Neural crest cell (in vitro differentiated cells): ENCODE measurements around the gene BRWD1. TPM values are rescaled to one million over a fixed set of nuclear protein-coding genes. Genes with fewer than 3 reads are reported as not detected.

Source experiments
- DNase-seq: peaks from one replicate; pipeline ENCODE4 v3.0.0; 2021; ENCODE audit warnings: low read depth, mixed read lengths, low spot score
- H3K27ac Mint-ChIP-seq: one replicate; pipeline ENCODE4 v1.8.0; 2021; ENCODE audit warnings: mild to moderate bottlenecking, mixed read lengths; ENCODE audit not compliant: unreplicated experiment
- H3K27me3 Mint-ChIP-seq: 2 replicates; pipeline ENCODE4 v1.8.0; 2021; ENCODE audit warnings: low read depth, mild to moderate bottlenecking, mixed read lengths
- H3K36me3 Mint-ChIP-seq: 2 replicates; pipeline ENCODE4 v1.8.0; 2021; ENCODE audit warnings: low read depth, mild to moderate bottlenecking, mixed read lengths
- H3K4me1 Mint-ChIP-seq: 2 replicates; pipeline ENCODE4 v1.8.0; 2021; ENCODE audit warnings: mixed read lengths
- H3K4me3 Mint-ChIP-seq: one replicate; pipeline ENCODE4 v1.8.0; 2021; ENCODE audit warnings: mild to moderate bottlenecking, mixed read lengths
- H3K9me3 Mint-ChIP-seq: 2 replicates; pipeline ENCODE4 v1.8.0; 2021; ENCODE audit warnings: mixed read lengths
- long read RNA-seq: library from polyadenylated mRNA; unstranded; transcript quantifications from one replicate; pipeline ENCODE4 v2.0.0, GENCODE V29; 2020
- total RNA-seq: library from RNA; stranded (reverse); gene quantifications from 2 replicates; pipeline ENCODE4 v1.2.1, GENCODE V29; 2021
- TF ChIP-seq, protein P1 (sequence below): fragments of 200-600 bp; sonication (generic); conservative IDR thresholded peaks from 2 replicates; pipeline ENCODE4 v1.5.0; 2021; ENCODE audit warnings: antibody characterized with exemption, mild to moderate bottlenecking

Gene BRWD1
- 38.4 and 42.8 TPM in 2 replicates for total RNA-seq
- long read RNA-seq, partial matches to known transcripts, result 39 of 52 reads
- long read RNA-seq, other reads (novel, unspliced or antisense), result 12 of 52 reads

DNA sequence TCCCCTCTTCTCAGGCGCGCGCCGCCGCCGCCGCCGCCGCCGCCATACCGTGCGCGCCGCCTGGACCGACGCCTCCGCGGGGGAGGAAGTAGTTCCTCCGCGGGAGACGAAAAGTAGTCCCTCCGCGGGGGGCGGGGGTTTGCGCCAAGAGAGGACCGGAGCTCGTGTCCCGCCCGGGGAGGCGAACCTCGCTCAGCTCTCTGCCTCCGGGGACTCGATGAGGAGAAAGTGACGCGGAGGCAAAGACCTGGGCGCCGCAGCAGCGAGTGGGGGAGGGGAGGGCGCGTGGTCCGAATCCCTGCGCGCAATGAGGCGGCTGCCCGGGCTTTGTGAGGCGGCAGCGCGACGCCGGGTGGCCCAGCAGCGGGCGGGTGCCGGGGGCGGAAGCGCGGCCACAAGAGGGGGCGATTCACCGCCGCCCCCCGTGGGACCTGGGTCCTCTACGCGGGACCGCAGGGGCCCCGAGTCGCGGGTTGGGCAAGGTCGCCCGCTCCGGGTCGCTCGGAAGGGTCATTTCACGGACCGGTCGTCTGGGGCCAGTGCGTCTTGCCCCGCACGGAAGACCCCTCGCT, at the start of gene BRWD1:
BRWD1 (minus strand) TSS at position 62 of the 572 bp plus-strand sequence. CDS start 141 bp downstream, outside the sequence.
- TF ChIP-seq, protein P1, sequence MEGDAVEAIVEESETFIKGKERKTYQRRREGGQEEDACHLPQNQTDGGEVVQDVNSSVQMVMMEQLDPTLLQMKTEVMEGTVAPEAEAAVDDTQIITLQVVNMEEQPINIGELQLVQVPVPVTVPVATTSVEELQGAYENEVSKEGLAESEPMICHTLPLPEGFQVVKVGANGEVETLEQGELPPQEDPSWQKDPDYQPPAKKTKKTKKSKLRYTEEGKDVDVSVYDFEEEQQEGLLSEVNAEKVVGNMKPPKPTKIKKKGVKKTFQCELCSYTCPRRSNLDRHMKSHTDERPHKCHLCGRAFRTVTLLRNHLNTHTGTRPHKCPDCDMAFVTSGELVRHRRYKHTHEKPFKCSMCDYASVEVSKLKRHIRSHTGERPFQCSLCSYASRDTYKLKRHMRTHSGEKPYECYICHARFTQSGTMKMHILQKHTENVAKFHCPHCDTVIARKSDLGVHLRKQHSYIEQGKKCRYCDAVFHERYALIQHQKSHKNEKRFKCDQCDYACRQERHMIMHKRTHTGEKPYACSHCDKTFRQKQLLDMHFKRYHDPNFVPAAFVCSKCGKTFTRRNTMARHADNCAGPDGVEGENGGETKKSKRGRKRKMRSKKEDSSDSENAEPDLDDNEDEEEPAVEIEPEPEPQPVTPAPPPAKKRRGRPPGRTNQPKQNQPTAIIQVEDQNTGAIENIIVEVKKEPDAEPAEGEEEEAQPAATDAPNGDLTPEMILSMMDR, result peak; percentile 49
- Mint-ChIP-seq H3K27ac (peak within 1 kb of the TSS; percentile 100), H3K4me3 (peak within 1 kb of the TSS; percentile 95), H3K36me3 (peaks cover 12% of the 10 kb centered on the region), H3K4me1 (peaks cover 24% of the 10 kb centered on the region), H3K9me3 (no peaks in the 10 kb centered on the region), H3K27me3 (no peaks in the 10 kb centered on the region)
- DNase-seq, result peak; percentile 78

DNA sequence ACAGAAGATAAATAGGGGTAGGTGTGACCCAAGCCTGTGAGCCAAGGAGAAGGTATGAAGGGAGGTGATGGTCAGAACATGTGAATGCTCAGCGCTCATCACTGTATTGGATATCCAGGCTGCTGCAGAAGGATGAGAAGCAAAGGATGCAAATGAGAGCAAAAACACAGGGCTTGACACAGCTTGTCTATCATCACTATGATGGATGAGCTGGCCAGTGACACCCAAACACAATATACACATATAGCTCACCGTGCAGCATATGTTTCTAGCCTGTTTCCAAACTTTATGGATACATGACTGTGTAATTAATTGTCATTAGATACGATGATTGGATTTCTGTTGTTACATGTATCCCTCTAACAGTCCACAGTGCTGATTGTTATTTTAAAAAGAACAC, 49.3 kb upstream of the BRWD1 start:
- H3K36me3 Mint-ChIP-seq, result no peaks in the 10 kb centered on the region
- H3K4me3 Mint-ChIP-seq, result no peak overlapping the region
- DNase-seq, result no peak
- H3K4me1 Mint-ChIP-seq, result peaks cover 14% of the 10 kb centered on the region
- no peaks in the 10 kb centered on the region for H3K27me3 Mint-ChIP-seq
- peaks cover 3% of the 10 kb centered on the region for H3K9me3 Mint-ChIP-seq
- H3K27ac Mint-ChIP-seq, result peak overlapping the region; percentile 44
- TF ChIP-seq, protein P1, result no peak

DNA sequence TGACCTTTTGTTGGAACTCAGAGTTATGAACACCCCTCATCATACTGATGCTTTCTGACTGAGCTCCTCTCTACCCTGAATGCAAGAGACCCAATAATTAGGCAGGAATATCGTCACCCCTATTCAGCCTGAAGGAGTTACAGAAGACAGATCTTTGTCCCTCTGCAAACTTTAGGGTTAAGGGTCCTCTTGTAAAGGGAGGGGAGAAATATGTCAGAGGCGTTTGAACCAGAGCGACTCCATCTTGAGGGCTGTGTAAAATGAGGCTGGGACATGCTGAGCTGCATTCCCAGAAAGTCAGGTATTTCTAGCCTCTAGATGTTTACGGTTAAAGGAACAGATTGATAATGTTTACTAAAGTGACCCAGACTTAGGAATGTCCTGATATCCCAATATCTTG, 46.0 kb upstream of the BRWD1 start:
- Mint-ChIP-seq H3K36me3 (no peaks in the 10 kb centered on the region), H3K9me3 (peaks cover 2% of the 10 kb centered on the region), H3K4me3 (no peak overlapping the region), H3K27ac (no peak overlapping the region), H3K27me3 (peaks cover 2% of the 10 kb centered on the region), H3K4me1 (peaks cover 14% of the 10 kb centered on the region)
- no peak for DNase-seq
- TF ChIP-seq, protein P1, result no peak

- TF ChIP-seq, protein P1, result no peak
- Mint-ChIP-seq H3K27ac (no peak overlapping the region), H3K9me3 (peaks cover 2% of the 10 kb centered on the region), H3K36me3 (no peaks in the 10 kb centered on the region), H3K27me3 (peaks cover 2% of the 10 kb centered on the region), H3K4me3 (no peak overlapping the region), H3K4me1 (peaks cover 10% of the 10 kb centered on the region)
- DNase-seq, result no peak
Measured at GRCh38 chr21:39353295-39353694, 39.9 kb upstream of the BRWD1 start.

DNA sequence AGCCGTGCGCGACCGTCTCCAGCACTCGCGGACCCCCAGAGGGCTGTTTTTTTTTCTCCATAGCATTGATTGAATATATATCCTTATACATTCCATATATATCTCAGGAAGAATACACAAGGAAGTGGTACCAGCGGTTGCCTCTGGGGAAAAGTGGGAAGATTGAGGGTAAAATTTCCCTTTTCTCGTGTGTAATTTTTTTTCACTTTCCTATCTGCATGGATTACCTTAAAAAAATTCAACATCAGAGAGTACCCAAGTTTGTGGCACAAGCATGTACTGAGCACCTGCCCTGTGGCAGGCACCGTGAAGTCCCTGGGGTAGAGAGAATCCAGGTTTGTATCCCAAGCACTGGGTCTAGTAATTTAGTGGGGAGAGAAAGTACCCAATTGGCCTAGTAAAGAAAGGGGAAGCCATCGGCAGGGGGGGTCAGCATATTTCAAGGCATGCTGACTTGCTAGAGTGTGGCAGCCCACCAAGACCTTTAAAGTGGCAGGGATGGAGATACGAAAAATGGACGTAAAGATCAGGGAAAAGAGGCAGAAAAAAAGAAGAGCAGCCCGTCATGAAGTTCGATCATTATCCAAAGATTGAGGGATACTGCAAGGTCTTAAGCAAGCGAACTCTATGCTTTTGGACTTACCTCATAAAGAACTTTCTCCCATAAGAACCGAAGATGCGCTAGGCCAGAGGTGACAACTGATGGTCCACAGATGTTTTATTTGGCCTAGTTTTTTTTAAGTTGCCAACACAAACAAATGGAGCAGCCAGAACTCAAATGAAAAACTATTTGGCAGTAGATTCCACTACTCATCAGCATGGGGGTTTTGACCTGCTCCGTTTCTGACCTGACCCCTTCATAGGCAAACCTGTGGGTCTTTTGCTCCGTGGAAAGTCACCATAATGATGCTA, 36.9 kb upstream of the BRWD1 start:
- Mint-ChIP-seq H3K9me3 (peaks cover 2% of the 10 kb centered on the region), H3K27ac (no peak overlapping the region), H3K4me1 (peaks cover 34% of the 10 kb centered on the region), H3K27me3 (no peaks in the 10 kb centered on the region), H3K4me3 (peak overlapping the region; percentile 97), H3K36me3 (peaks cover 17% of the 10 kb centered on the region)
- no peak for DNase-seq
- TF ChIP-seq, protein P1, result peak; percentile 28
